ENCODE measurements around the gene YIPF6. TPM values are rescaled to one million over a fixed set of nuclear protein-coding genes. Genes with fewer than 3 reads are reported as not detected.

YIPF6 gene
- total RNA-seq, 1 experiment from 2014 or later: 43.3 TPM

DNA sequence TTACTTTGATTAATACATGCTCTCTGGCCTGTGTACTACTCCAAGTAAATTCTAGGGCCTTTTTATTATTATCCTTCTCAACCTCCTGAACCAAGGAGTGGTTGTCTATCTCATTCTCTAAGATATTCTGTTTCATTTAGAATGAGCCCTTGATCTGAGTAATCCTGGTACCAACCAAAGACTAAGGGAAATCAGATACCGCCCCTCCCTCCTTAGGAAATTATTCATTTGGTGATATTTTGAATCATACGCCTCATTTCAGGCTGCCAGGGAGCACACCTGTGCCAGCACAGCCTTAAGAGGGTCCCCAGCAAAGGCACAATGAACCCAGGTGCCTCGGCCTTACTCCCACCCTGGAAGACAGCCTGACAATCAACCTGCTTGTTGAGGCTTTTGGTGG is 75.4 kb downstream of the YIPF6 start:
- H3K27me3 ChIP-seq (ENCODE audit: insufficient read depth, low read length): no peaks in the 10 kb centered on the region
- H3K9me3 ChIP-seq (ENCODE audit: control insufficient read depth in 1 of 2, insufficient read depth in 1 of 2, low read depth in 1 of 2, low read length in 2 of 2): no peaks in the 10 kb centered on the region
- RAD21 ChIA-PET (ENCODE audit: low non-redundant PET in 1 of 2, low total read pairs in 2 of 2, uncharacterized antibody in 2 of 2, unreplicated experiment in 2 of 2): no interaction called here
- no peaks in the 10 kb centered on the region for H3K9me2 ChIP-seq (ENCODE audit: insufficient read depth)
- TF ChIP-seq, protein P1, sequence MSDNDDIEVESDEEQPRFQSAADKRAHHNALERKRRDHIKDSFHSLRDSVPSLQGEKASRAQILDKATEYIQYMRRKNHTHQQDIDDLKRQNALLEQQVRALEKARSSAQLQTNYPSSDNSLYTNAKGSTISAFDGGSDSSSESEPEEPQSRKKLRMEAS (IDR thresholded peaks at IDR 0.05): no peak
- TF ChIP-seq, protein P2, sequence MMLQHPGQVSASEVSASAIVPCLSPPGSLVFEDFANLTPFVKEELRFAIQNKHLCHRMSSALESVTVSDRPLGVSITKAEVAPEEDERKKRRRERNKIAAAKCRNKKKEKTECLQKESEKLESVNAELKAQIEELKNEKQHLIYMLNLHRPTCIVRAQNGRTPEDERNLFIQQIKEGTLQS (IDR thresholded peaks at IDR 0.05): no peak
- no peak for TF ChIP-seq EZH2 (IDR thresholded peaks at IDR 0.05)
- no peak for TF ChIP-seq SP1 (IDR thresholded peaks at IDR 0.05; ENCODE audit: low read depth)
- TF ChIP-seq POLR2A (IDR thresholded peaks at IDR 0.05; ENCODE audit: borderline replicate concordance, extremely low read depth, insufficient read depth, insufficient read length): no peak
- TF ChIP-seq ELF1 (IDR thresholded peaks at IDR 0.05; ENCODE audit: borderline replicate concordance, low read depth): no peak
- no peak for TF ChIP-seq POLR2AphosphoS5 (IDR thresholded peaks at IDR 0.05; ENCODE audit: low read depth, low read length)
- TF ChIP-seq FOSL1 (IDR thresholded peaks at IDR 0.05; ENCODE audit: low read depth): no peak
- no peak for TF ChIP-seq CBX3 (IDR thresholded peaks at IDR 0.05; ENCODE audit: low read depth)
- TF ChIP-seq, protein P3, sequence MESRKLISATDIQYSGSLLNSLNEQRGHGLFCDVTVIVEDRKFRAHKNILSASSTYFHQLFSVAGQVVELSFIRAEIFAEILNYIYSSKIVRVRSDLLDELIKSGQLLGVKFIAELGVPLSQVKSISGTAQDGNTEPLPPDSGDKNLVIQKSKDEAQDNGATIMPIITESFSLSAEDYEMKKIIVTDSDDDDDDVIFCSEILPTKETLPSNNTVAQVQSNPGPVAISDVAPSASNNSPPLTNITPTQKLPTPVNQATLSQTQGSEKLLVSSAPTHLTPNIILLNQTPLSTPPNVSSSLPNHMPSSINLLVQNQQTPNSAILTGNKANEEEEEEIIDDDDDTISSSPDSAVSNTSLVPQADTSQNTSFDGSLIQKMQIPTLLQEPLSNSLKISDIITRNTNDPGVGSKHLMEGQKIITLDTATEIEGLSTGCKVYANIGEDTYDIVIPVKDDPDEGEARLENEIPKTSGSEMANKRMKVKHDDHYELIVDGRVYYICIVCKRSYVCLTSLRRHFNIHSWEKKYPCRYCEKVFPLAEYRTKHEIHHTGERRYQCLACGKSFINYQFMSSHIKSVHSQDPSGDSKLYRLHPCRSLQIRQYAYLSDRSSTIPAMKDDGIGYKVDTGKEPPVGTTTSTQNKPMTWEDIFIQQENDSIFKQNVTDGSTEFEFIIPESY (IDR thresholded peaks at IDR 0.05; ENCODE audit: extremely low read depth, insufficient replicate concordance, low read length): no peak
- H2AFZ ChIP-seq (ENCODE audit: low read depth, low read length, poor library complexity, severe bottlenecking): no peak overlapping the region
- H3K4me1 ChIP-seq (ENCODE audit: control insufficient read depth in 1 of 2, insufficient read depth in 2 of 2, low read length in 2 of 2): peaks cover 4 to 25% of the 10 kb centered on the region in 2 experiments; a peak in 3 of 4 replicates
- POLR2A ChIA-PET: no interaction called here
- no TSS peak for BruUV-seq (replicated peaks)
- intact Hi-C loops (cut with micrococcal nuclease): no loop called here
- ATAC-seq: no peak
- no peaks in the 10 kb centered on the region for H4K20me1 ChIP-seq (ENCODE audit: insufficient read depth)
- no peaks in the 10 kb centered on the region for H3K36me3 ChIP-seq (ENCODE audit: control insufficient read depth in 1 of 2, insufficient read depth in 2 of 2, low read length in 2 of 2)
- no peak overlapping the region for H3K4me3 ChIP-seq (replicated peaks in 1 of 2; ENCODE audit: low read depth in 1 of 2, low read length in 2 of 2)
- no peak overlapping the region for H3K9ac ChIP-seq (ENCODE audit: low read length)
- no peak overlapping the region for H3K4me2 ChIP-seq (ENCODE audit: low read length)
- CTCF ChIA-PET: no interaction called here
- no peaks in the 10 kb centered on the region for H3K79me2 ChIP-seq (ENCODE audit: insufficient read depth, low read length)
- DNase-seq (ENCODE audit: low read depth, low spot score): no peak
- no peak overlapping the region for H3K27ac ChIP-seq (ENCODE audit: low read depth, low read length)
